GM18502 (cell line): ENCODE results near the gene RGS10.
"Not testable (repeated sequence)": the region's sequence is repeated elsewhere in the genome, so short reads cannot be mapped to it uniquely, and the experiment has no call there.

Source experiments
- ATAC-seq: cut with Tn5 transposase; IDR thresholded peaks from one replicate; pipeline ENCODE4 v1.9.1; 2021; ENCODE audit warnings: mild to moderate bottlenecking; ENCODE audit not compliant: unreplicated experiment, poor library complexity

Gene RGS10

DNA sequence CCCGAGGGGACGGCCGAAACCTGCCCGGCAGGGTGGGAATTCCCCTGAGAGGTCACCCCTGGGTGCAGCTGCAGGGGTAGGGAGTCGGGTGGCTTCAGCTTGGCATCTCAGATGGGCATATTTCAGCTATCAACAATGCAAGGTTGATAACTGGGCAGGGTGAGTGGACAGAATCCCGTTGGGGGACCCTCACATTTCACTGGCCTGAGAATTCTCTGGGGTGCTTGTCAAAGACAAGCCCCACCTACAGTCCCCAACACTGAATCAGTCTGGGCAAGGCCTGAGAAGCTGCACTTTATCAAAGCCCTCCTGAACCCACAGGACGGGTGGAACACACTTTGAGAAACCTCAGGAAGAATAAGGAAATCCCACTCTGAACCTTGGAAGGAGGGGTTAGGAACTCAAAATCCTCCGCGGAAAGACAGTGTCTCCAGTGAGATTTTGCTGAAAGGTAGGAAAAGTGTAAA is 3.1 kb downstream of the RGS10 start:
- no peak for ATAC-seq

DNA sequence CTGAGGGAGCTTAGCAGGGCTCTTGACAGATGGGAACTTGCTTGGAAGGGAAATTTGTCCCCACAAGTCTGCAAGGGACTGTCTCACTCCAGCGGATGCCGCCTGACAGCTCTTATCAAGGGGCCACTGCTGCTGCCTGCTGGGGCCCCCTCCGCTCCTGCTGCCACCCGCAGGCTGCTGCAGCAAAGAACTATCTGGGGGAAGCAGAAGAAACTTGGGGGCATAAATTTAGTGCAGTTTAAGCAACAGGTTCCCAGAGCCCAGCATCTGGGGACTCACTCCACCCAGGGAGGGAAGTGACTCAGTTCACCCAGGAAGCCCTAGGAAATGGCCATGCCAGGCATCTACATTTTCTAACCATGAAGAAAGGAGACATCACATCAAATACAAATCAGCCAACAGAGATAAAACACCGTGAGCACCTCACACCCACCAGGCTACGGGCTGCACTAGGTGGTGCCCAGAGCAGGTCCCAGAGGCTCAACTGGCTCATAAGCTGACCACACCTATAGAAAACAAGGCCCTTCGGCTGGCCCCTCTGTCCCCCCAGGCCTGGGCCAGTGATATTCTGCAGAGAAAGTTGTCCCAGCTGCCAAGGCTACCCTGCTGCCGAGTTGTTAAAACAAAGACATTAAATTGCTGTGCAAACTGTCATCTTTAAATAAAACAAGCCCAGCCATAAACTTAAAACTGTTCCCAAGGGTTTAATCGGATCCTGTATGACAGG is 3.7 kb downstream of the RGS10 start:
- ATAC-seq, result no peak

DNA sequence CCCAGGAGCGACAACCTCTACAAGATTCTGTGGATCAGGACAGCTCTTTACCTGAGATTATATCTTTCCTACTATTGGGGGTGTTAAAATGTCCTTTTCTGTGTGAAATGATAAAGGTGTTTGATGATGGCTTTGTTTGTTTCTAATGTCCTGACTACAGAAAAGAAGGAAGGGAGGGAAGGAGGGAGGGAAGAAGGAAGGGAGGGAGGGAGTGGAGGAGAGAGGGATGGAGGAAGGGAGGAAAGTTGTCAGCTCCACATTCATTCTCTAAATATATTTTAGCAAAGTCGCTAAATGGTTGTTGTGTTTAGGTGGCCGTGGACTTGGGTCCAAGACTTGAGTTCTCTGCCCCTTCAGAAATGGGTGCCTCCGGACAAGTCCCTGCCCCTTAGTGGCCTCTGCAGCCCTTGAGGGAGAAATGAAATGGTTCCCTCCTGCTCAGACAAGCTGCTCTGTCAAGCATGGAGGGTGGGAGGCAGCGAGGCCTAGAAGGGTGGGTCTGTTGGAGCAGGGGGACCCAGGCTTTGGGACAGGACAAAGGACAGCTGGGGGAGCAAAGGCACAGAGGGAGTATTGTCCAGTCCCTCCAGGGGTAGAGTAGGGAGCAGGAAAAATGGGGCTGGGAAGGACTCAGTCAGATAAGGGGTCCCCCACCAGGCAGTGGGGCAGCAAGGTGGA is 4.4 kb downstream of the RGS10 start:
- no peak for ATAC-seq

DNA sequence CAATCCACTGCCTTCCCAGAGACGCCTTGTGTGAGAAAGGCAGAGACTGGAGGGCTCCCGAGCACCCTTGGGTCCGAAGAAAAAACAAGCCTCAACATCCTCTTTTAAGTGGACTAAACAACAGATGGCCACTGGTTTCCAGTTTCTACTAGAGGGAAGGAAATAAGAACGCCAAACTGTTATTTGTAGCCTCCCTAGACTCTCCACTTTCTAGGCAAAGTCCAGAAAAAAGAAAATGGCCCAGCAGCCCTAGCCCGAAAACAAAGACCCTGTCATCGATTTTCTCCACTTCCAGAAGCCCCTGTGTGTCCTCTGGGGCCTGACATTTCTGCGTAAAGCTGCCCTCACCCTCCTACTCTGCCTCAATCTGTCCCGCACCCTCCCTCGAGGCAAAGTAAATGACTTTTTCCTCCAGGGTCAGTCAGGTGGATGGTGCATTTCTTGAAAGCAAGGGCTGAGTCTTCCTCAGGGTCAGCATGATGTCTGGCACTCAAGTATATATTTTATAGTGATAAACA is 6.0 kb downstream of the RGS10 start:
- no peak for ATAC-seq

DNA sequence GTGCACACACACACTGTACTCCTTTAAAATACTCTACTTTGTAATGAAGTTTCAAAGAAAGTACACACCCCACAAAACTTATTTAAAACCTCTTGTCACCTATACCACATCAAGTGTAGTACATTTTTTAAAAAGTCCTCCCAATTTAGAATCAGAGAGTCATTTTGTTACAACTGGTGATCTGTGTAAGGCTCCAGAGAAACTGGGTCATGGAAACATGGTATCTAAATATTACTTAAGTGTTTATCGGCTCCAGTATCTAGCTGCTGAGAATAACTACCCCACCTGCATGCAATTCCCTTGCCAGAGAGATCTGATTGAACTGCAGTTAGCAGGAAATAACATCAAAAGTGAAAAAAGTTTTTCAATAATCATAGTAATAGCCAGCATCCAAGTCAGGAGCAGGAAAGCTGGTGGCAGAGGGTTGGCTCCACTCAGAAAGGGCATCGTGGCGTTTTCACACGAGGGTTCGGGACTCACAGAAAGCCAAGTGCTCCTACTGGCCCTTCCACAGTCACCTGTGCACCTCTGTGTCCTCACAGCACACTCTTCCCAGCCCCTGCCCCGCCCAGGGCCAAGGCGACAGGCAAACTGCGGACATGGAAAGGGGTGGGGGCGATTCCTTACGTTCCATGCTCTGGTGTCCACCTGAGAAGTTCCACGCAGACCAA is 6.5 kb downstream of the RGS10 start:
- no peak for ATAC-seq

DNA sequence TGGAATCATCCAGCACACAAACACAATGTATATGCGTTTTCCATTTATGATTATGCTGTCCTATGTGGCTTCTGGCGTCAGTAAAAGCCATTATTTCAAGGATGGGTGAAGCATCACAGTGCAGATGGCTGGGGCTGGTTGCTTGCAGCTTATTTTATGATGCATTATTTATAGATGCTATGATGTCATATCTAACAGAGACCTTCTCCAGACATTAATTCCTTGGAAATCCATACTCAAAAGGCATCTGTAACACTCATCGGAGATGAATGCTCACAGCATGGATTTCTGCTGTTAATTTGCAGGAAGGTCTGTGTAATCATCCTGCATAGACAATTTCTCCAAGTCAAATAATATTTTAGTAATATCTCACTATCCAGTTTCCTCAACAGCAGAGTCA is 7.2 kb downstream of the RGS10 start:
- ATAC-seq, result no peak

DNA sequence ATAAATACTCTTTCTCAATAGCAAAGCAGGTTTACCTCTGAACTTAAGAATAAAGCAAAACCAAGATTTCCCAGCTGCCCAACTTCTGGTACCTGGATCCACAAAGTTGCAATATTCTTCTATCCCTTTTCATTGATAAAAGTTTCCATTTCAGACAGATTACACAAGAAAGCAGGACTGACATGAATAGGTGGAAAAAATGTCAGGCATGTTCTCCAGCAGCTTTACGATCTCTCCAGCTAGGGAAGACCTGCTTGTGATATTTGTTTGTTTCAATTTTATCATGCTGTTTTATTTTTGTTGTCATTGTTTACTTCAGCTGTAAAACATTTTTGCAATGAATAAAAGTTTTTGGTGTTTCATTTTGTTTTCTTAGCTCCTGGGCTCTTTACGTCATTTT is 9.0 kb downstream of the RGS10 start:
- no peak for ATAC-seq

DNA sequence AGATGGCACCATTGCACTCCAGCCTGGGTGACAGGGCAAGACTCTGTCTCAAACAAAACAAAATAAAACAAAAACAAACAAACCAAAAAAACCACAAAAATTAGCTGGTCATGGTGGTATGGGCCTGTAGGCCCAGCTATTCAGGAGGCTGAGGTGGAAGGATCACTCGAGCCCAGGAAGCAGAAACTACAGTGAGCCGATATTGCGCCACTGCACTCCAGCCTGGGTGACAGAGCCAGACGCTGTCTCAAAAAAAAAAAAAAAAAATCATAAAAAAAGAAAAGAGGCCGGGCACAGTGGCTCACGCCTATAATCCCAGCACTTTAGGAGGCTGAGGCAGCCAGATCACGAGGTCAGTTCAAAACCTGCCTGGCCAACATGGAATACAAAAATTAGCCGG is 9.7 kb downstream of the RGS10 start:
- ATAC-seq, result not testable (repeated sequence)

DNA sequence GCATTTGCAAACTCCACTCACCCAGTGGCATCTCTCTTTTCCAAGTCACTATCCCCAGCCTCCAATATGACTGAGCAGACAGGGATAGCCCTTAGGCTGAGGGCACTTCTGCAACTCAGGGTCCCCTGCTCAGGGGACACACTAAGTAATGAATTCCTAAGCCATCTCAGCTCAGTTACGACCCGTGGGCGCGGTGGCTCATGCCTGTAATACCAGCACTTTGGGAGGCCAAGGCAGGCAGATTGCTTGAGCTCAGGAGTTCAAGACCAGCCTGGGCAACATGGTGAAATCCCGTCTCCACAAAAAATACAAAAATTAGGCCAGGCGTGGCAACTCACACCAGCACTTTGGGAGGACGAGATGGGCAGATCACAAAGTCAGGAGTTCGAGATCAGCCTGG is 10.3 kb downstream of the RGS10 start:
- not testable (repeated sequence) for ATAC-seq

DNA sequence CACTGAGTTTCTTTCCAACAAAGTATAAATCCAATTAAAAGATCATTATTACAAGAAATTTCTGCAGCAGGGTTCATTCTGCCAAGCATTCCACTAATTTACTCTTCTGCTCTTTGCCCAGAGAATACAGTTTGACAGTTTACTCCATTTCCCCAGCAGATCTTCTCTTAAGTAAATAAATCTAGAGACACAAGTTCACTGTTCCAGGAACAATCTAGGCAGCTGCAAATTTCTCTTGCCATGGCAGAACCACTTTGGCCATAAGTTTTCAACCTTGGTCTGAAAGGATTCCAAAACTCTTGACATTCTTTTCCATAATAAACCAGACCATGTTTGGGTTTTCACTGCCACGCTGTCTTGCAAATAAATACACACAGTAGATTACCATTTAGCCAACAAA is 11.5 kb downstream of the RGS10 start:
- ATAC-seq, result no peak

DNA sequence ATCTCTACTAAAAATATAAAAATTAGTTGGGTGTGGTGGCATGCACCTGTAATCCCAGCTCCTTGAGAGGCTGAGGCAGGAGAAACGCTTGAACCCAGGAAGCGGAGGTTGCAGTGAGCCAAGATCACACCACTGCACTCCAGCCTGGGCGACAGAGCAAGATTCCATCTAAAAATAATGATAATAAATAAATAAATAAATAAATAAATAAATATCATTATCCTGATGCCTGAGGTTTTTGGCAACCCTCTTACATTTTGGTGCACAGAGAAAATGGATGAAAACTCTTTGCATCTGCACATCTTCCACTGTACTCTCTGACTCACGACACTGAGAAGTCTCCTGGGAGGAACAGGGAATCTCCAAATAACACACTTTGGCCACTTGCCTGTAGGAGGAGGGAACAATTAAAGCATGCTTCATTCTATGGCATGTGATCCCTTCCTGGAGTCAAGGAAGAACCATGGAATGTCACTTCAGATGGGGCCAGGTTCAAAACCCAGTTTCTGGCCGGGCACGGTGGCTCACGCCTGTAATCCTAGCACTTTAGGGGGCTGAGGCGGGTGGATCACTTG is 13.8 kb downstream of the RGS10 start:
- not testable (repeated sequence) for ATAC-seq

DNA sequence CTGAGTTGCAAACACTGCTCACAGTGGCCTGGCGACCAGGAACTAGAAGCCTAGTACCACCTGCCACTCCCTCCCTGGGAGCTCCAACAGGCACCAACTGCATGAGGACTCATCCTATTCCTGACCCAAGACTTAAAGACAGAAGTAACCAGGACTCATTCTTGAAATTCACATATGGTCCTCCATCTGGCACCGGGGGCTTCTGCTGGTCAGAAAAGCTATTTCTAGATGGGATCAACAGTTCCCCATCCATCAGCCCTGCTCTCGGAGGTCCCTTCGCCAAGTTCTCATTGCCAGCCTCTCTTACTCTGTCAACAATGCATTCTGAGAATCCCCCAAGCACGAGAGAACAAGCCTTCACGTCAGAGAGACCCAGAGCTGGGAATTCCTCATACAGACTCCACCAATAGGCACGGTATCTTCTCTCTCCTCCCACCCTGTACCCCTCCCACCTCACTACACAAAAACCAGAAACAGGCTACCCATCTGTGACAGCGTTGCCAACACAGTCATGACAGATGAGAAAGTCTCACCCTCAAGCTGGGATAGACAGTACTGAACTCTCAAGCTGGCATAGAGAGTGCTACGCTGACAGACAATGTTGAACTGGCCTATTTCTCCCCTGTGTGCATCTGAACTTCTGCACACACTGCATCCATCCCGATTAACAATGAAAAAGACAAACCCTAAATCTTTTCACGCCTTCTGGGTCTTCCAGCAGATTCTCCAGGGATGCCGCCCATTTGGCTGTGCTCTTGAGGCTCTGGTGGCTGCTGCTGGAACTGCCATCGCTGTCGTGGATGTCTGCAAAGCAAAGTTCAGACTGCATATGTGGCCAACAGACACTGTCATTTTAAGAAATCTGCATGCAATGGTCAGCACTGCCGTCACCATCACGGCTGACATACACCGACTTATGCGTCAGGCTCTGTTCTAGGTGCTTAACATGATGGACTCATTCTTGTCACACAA is 15.6 kb downstream of the RGS10 start:
- no peak for ATAC-seq

DNA sequence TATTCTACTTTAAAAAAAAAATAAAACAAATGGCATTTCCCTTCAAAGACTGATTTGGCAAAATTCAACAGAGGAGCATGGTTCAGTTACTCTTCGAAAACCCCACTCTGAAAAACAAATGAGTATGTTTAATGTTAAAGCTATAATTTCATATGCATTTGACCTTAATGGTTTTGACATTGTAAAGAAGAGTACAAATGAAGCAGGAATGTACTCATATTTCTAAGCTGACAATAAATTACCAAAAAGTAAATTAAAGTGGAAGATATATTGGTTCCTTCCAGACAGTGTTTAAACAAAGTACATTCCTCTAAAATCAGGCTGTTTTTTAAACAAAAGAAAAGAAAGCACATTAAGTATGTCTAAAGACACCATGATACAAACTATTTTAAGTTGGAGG is 16.4 kb downstream of the RGS10 start:
- ATAC-seq, result no peak

DNA sequence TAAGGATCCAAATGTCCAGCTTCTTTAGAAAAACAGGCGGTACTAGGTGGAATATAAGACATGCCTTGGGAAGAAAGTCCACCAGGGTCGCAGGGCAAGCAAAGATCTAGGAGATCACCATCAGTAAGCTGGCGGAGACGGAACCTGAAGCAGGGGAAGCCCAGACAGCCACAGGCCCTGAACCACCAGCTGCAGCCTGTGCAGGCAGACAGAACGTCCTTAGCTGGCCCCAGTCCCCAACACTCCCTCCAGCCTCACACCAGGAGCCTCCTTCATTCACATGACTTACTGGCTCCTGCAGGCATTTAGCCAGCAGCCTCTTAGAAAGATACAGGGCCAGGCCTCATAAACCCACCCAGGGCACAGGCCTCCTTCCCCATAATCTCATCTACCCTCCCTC is 17.4 kb downstream of the RGS10 start:
- no peak for ATAC-seq

DNA sequence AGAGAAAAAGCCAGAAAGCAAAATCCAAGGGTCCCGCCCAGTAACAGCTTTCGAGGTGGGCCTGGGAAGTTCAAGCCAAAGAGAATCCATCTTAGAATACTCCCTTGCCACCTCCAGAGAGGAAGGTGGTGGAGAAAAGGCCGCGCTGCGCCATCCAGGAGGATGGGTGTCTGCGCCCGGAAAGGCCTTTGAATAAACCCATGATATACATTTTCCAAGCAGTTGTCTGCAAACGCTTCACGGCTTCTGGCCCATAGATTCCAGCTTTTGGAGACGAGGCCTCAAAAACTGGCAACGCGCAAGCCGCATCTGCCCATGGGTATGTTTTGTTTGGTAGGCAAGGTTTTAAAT is 17.8 kb downstream of the RGS10 start:
- no peak for ATAC-seq

DNA sequence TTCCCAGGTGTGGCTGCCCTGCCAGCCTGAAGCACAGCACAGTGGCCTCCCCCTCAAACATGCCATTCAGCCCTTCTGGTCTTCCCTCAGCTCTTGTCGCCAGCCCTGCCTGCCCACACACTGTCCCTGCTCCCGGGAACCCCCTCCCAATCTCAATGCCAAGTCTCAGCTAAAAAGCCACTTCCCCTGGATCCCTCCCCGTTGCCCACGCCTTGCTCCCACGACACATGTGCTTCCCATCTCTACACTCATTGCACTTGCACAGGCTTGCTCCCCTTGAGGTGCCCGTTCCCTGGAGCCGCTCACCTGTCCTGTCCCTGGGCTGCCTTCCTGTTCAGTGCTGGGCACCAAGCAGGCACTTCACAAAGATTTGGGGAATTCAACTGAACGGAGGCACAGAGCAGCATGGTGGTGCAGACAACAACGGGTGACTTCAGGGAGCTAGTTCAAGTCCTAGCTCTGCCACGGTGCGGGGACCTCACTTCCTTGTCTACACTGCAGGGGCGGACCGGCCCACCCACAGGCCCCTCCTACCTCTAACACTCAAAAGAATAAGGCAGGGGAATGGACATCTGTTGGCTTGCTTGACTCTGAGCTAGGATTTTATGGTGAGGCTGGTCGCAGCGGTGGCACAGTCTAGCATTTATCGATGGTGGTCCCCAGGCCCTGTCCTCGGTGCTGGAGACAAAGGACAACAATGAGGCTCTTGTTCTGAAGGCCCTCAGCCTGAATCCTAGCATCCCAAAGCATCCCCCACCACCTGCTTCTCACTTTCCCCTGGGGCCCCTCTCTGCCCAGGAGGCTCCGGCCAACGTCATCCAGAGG is 18.4 kb downstream of the RGS10 start:
- ATAC-seq, result no peak

DNA sequence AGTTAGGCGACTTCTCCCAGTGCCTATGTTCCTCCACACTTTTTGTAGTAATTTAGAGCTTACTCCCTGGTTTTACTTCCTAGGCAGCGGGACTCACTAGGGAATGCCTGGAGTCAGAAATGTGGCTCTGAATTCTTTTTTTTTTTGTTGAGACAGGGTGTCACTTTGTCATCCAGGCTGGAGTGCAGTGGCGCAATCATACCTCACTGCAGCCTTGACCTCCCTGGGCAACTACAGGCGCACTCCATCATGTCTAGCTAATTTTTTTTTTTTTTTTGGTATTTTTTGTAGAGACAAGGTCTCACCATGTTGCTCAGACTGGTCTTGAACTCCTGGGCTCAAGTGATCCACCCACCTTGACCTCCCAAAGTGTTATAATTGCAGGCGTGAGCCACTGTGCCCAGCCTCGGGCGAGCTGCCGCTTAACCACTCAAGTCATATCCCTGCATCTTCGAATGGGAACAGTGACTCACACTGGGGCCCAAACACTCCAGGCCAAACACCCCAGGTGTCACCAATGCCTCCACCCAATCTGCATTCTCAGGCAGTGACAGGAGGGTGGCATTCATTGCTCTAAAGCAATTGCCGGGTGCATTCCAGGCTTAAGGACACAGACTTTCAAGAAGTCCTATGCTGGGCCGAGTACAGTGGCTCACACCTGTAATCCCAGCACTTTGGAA is 19.6 kb downstream of the RGS10 start:
- no peak for ATAC-seq

DNA sequence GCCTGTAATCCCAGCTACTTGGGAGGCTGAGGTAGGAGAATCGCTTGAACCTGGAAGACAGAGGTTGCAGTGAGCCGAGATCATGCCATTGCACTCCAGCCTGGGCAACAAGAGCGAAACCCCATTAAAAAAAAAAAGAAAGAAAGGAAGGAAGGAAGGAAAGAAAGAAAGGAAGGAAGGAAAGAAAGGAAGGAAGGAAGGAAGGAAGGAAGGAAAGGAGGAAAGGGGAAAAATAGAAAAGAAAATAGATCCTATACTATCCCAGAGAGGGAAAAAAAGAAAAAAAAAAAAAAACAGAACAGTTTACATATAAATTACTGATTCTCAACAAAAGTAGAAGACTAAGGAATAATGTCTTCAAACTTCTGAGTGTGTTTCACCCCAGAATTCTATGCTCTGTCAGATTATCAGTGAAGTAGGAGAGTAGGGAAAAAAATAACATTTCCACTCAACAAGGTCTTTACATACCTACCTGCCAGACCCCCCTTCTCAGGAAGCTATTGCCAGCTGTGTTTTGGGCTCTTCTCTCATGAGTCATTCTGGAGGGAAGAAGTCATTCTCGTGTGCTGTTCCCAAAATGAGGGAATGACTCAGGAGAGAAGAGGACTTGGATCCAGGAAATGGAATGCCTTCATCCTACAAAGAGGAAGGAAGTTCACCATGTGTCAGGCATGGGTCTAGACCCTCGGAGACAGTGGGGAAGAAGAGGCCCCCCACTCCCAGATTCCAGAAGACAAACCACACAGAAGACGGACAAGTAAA is 20.9 kb downstream of the RGS10 start:
- ATAC-seq, result no peak
